Erythroblast (primary cell): Measurements from ENCODE around the gene LARP1.

ENCODE experiments used
- GATA1 ChIP-seq: IDR thresholded peaks from 2 replicates; pipeline ENCODE4 v1.6.1; 2011; ENCODE audit warnings: low read depth, mild to moderate bottlenecking, control low read depth, low read length, moderate library complexity
- POLR2A ChIP-seq: IDR thresholded peaks from 2 replicates; pipeline ENCODE4 v1.6.1; 2011; ENCODE audit warnings: mild to moderate bottlenecking, low read length

DNA sequence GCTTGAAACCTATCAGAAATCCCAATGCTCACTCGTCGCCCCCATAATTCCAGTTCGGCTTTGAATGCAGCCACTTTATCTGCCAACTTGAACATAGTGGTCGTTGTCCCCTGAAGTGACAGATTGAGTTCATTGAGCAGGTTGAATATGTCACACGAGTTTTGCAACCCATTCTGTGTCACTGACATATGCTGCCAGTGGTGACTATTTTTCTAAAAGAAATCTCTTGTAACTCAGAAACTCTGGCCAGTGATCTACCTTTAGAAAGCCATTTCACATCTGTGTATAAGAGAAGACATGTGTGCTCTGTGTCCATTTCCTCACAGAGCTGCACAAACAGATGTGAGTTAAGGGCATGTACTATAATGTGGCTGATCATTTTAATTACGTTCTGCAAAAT is 47.0 kb upstream of the LARP1 start:
- TF ChIP-seq POLR2A (no peak), GATA1 (no peak)
